ENCODE measurements around the gene ZFYVE9.
"Not testable (repeated sequence)": the region's sequence is repeated elsewhere in the genome, so short reads cannot be mapped to it uniquely, and the experiment has no call there.

ZFYVE9 gene, protein sequence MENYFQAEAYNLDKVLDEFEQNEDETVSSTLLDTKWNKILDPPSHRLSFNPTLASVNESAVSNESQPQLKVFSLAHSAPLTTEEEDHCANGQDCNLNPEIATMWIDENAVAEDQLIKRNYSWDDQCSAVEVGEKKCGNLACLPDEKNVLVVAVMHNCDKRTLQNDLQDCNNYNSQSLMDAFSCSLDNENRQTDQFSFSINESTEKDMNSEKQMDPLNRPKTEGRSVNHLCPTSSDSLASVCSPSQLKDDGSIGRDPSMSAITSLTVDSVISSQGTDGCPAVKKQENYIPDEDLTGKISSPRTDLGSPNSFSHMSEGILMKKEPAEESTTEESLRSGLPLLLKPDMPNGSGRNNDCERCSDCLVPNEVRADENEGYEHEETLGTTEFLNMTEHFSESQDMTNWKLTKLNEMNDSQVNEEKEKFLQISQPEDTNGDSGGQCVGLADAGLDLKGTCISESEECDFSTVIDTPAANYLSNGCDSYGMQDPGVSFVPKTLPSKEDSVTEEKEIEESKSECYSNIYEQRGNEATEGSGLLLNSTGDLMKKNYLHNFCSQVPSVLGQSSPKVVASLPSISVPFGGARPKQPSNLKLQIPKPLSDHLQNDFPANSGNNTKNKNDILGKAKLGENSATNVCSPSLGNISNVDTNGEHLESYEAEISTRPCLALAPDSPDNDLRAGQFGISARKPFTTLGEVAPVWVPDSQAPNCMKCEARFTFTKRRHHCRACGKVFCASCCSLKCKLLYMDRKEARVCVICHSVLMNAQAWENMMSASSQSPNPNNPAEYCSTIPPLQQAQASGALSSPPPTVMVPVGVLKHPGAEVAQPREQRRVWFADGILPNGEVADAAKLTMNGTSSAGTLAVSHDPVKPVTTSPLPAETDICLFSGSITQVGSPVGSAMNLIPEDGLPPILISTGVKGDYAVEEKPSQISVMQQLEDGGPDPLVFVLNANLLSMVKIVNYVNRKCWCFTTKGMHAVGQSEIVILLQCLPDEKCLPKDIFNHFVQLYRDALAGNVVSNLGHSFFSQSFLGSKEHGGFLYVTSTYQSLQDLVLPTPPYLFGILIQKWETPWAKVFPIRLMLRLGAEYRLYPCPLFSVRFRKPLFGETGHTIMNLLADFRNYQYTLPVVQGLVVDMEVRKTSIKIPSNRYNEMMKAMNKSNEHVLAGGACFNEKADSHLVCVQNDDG (N-terminal part only)

GRCh38 chr1:52141513-52142219 is at the start of gene ZFYVE9:
Gene ZFYVE9, plus strand, starts transcription at chr1:52142089. Its CDS starts 91,118 bp downstream, at chr1:52233207.
- DNase-seq (ENCODE audit: low read depth in 1 of 2, low spot score in 1 of 2): peak; percentile 53 to 60

DNA sequence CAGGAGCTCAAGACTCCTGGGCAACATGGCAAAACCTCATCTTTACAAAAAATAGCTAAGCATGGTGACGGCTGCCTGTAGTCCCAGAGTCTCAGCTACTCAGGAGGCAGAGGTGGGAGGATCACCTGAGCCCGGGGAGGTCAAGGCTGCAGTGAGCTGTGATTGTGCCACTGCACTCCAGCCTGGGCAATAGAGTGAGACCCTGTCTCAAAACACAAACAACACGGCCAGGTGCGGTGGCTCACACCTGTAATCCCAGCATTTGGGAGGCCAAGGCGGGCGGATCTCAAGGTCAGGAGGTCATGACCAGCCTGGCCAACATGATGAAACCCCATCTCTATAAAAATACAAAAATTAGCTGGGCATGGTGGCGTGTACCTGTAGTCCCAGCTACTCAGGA is 47.6 kb upstream of the ZFYVE9 start:
- not testable (repeated sequence) for DNase-seq (ENCODE audit: low read depth in 1 of 2, low spot score in 1 of 2)

DNA sequence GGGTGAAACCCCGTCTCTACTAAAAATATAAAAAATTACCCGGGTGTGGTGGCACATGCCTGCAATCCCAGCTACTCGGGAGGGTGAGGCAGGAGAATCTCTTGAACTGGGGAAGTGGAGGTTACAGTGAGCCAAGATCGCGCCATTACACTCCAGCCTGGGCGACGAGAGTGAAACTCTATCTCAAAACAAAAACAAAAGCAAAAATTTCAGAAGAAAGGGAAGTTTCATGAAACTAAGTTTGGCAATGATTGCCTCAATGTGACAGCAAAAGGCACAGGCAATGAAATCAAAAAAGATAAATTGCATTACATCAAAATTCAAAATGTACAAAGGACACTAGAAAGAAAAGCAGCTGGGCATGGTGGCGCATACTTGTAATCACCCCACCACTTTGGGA is 45.7 kb upstream of the ZFYVE9 start:
- no peak for DNase-seq (ENCODE audit: low read depth in 1 of 2, low spot score in 1 of 2)

DNA sequence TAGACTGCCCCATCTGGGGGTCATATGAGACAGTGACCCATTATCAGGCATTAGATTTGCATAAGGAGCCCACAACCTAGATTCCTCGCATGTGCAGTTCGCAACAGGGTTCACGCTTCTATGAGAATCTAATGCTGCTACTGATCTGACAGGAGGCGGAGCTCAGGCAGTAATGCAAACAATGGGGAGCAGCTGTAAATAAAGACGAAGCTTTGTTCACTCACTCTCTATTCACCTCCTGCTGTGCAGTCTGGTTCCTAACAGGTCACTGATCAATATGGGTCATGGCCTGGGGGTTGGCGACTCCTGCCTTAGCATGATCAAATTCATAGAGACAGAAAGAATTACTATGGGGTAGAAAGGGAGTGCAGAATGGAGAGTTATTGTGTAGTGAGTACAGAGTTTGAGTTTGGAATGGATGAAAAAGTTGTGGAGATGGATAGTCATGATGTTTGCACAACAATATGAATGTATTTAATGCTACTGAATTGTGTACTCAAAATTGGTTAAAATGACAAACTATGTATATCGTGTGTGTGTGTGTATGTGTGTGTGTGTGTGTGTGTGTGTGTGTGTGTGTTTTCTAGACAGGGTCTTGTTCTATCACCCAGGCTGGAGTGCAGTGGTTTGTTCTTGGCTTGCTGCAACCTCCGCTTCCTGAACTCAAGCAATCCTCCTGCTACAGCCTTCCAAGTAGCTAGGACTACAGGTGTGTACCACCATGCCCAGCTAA is 43.6 kb upstream of the ZFYVE9 start:
- no peak for DNase-seq (ENCODE audit: low read depth in 1 of 2, low spot score in 1 of 2)

GRCh38 chr1:52102336-52103013 is 39.4 kb upstream of the ZFYVE9 start:
- DNase-seq (ENCODE audit: low read depth in 1 of 2, low spot score in 1 of 2): no peak

DNA sequence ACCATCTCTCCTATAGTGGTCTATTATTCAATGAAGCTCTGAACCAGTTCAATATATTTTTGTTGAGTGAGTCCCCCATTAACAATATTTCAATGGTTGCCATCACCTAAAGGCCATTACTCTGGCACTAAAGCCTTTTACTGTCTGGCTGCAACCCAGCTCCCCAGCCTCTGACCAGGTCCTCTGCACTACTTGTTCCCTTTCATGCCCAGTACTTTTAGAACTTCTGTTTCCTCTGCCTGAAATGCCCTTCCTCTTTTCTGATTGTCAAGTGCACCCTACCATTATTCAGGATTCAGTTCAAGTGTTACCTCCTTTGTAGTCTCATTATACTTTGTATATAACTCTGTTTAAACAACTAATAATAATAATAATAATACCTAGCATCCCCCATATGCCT is 30.4 kb upstream of the ZFYVE9 start:
- no peak for DNase-seq (ENCODE audit: low read depth in 1 of 2, low spot score in 1 of 2)

DNA sequence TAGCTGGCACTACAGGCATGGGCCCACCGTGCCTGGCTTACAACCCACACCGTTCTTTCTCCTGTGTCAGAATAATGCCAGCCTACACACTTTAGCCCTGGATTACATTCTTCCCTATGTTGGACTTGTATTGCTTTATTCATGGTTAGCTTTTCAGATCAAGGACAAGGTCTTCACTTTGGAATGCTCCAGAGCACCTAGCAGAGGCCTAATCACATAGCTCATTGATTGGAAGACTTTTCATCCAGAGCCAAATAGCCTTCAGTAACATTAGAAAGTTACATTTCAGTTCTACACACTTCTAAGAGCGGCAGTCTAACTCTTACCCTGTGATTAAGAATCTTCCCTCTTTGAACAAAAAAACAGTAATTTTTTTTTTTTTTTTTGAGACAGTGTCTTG is 29.4 kb upstream of the ZFYVE9 start:
- DNase-seq (ENCODE audit: low read depth in 1 of 2, low spot score in 1 of 2): no peak

DNA sequence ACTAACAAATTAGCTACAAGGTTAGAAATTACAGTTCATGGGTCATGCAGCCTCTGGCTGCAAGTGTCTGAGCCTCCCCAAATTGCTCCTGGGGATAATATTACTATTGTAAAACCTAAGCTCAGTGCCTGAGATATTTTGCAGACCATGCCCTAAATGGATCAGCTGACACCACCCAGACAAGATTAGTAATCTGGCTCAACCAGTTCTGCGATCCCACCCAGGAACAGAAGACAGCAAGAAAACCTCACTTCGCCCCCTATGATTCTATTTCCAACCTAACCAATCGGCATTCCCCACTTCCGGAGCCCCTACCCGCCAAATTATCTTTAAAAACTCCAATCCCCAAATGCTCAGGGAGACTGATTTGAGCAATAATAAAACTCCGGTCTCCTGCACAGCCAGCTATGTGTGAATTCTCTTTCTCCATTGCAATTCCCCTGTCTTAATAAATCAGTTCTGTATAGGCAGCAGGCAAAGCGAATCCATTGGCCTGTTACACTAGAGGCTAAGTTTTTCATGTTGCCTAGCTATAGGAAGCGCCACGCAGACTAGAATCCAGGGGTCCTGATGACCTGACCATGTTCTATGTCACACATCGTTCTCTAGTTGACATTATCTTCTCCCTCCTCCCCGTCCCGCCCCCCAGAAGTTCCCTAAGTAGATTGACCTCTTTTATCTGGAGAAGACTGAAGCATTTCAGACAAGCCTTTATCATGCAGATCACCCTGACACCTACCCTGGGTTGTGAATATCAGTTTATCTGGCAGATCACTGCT is 22.4 kb upstream of the ZFYVE9 start:
- DNase-seq (ENCODE audit: low read depth in 1 of 2, low spot score in 1 of 2): no peak

DNA sequence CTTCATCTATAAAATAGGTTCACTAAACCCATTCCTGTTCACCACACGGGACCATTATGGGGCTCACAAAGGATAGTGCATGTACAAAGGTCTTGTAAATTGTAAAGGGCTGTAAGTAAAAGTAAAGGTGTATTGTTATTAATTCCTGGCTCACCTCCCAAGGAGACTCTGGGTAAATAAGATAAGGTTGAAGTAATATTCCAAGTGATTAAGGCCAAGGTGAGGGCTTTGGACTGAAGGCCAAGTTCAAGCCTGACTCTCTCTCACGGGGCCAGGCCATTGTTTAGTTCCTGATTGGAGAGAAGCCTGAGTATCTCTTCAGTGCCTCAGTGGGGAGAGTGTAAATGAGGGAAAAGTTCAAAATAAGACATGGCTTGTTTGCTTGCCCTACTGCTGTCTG is 19.5 kb upstream of the ZFYVE9 start:
- DNase-seq (ENCODE audit: low read depth in 1 of 2, low spot score in 1 of 2): no peak

DNA sequence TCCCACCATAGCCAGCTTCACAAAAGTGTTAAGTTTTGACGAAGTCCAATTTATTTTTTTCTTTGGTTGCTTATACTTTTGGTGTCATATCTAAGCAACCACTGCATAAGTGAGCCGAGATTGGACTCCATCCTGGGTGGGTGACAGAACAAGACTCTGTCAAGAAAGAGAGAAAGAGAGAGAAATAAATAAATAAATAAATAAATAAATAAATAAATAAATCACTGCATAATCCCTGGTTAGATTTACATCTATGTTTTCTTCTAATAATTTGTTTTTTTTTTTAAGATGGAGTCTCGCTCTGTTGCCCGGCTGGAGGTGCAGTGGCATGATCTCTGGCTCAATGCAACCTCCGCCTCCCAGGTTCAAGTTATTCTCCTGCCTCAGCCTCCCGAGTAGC is 18.3 kb upstream of the ZFYVE9 start:
- no peak for DNase-seq (ENCODE audit: low read depth in 1 of 2, low spot score in 1 of 2)

DNA sequence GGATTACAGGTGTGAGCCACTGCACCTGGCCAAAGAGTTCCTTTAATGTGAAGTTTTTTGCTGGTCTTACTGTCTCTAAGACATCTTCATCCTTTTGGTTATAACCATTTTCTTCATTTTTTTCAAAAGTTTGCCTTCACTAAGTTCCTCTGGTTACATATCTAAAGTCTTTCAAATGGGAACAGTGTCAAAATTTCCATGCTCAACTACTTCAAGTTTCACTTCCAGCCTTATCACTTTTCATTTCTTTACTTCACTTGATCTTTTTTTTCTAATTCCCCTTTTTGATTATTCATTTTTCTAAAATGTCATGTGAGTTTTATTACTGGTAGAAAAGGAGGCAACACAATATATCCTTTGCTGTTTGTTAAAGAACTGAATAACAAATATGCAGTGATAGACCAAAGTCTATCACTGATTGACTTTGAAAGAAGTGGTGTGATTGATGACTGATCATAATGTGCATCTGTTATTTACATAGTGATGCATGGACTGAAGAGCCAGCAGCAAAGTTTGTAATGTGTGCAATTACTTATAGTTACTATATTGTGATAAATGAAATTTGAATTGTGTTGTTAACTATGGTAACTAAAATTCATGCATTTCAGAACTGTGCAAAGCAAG is 16.0 kb upstream of the ZFYVE9 start:
- no peak for DNase-seq (ENCODE audit: low read depth in 1 of 2, low spot score in 1 of 2)

- DNase-seq (ENCODE audit: low read depth in 1 of 2, low spot score in 1 of 2): no peak
These were observed 14.4 kb upstream of the ZFYVE9 start for GRCh38 chr1:52127181-52128180.

DNA sequence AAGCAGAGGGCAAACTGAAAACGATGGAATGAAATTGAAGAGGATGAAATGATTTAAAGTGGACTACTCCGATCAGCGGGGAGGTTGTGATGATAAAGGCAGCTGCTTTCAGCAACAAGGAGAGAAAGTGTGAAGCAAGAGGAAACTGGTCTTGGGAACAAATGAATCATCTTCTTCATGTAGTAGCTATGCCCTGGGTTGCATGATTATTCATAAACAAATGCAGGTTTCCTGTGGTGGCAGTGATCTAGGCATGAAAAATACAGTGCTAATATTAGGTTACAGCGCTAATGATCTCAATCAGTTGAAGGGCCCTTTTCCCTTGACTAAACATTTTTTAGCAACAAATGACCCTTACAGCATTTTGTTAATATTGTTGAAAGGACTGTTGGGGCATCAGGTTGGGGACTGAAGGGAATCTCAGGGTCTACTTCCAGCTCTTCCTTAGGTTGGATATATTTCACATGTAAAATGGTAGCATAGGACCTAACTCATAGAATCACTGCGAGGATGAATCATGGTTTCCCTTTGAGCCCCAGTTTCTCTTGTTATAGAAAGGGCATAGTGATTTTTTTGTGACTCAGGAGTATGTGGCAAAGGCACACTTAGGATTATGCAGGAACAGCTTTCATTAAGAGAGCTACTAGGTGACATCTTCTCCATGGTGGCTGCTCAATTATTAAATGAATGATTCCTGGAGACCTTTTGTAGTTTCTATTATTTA is 1.9 kb upstream of the ZFYVE9 start:
- no peak for DNase-seq (ENCODE audit: low read depth in 1 of 2, low spot score in 1 of 2)

GRCh38 chr1:52140633-52141512 is 1.0 kb upstream of the ZFYVE9 start:
- DNase-seq (ENCODE audit: low read depth in 1 of 2, low spot score in 1 of 2): no peak

Data from stimulated activated CD4-positive, alpha-beta T cell treated with anti-CD3 and anti-CD28 coated beads, Interleukin-15, amount 100 ng/mL, for 1 hour (primary cell).